Nephron progenitor cell (in vitro differentiated cells): ENCODE measurements around the gene SNX22.

Source experiments
- DNase-seq: peaks from one replicate; pipeline ENCODE4 v3.0.0; 2021
- H3K27ac Mint-ChIP-seq: 2 replicates; pipeline ENCODE4 v1.8.0; 2021; ENCODE audit warnings: mild to moderate bottlenecking, moderate library complexity, mixed read lengths
- H3K27me3 Mint-ChIP-seq: 2 replicates; pipeline ENCODE4 v1.8.0; 2021; ENCODE audit warnings: mild to moderate bottlenecking, low read depth, mixed read lengths; ENCODE audit not compliant: poor library complexity
- H3K36me3 Mint-ChIP-seq: 2 replicates; pipeline ENCODE4 v1.8.0; 2021; ENCODE audit warnings: low read depth, mixed read lengths
- H3K4me1 Mint-ChIP-seq: 2 replicates; pipeline ENCODE4 v1.8.0; 2021; ENCODE audit warnings: mixed read lengths
- H3K4me3 Mint-ChIP-seq: 2 replicates; pipeline ENCODE4 v1.8.0; 2021; ENCODE audit warnings: mild to moderate bottlenecking, moderate library complexity, mixed read lengths
- H3K9me3 Mint-ChIP-seq: 2 replicates; pipeline ENCODE4 v1.8.0; 2021; ENCODE audit warnings: mild to moderate bottlenecking, moderate library complexity, mixed read lengths
- CTCF ChIP-seq: fragments of 200-600 bp; sonication (generic); IDR thresholded peaks from 2 replicates; pipeline ENCODE4 v1.5.0; 2021; ENCODE audit warnings: antibody characterized with exemption

SNX22 gene

GRCh38 chr15:64185146-64185911, 33.8 kb downstream of the SNX22 start:
- Mint-ChIP-seq H3K36me3 (peaks cover 34% of the 10 kb centered on the region), H3K9me3 (no peaks in the 10 kb centered on the region), H3K4me1 (peaks cover 14% of the 10 kb centered on the region), H3K27ac (no peak overlapping the region), H3K4me3 (no peak overlapping the region), H3K27me3 (no peaks in the 10 kb centered on the region)
- DNase-seq = no peak
- TF ChIP-seq CTCF = no peak

GRCh38 chr15:64187396-64188191, 36.1 kb downstream of the SNX22 start:
- Mint-ChIP-seq H3K27me3 (no peaks in the 10 kb centered on the region), H3K4me3 (no peak overlapping the region), H3K36me3 (peaks cover 34% of the 10 kb centered on the region), H3K4me1 (no peaks in the 10 kb centered on the region), H3K9me3 (no peaks in the 10 kb centered on the region), H3K27ac (peak overlapping the region; percentile 19)
- no peak for TF ChIP-seq CTCF
- DNase-seq = no peak

GRCh38 chr15:64191971-64192830, 40.7 kb downstream of the SNX22 start:
- TF ChIP-seq CTCF = no peak
- Mint-ChIP-seq H3K27ac (no peak overlapping the region), H3K36me3 (peaks cover 52% of the 10 kb centered on the region), H3K9me3 (no peaks in the 10 kb centered on the region), H3K4me3 (no peak overlapping the region), H3K4me1 (no peaks in the 10 kb centered on the region), H3K27me3 (no peaks in the 10 kb centered on the region)
- DNase-seq = no peak

- no peaks in the 10 kb centered on the region for H3K9me3 Mint-ChIP-seq
- H3K36me3 Mint-ChIP-seq = peaks cover 51% of the 10 kb centered on the region
- H3K4me3 Mint-ChIP-seq = no peak overlapping the region
- DNase-seq = no peak
- no peaks in the 10 kb centered on the region for H3K27me3 Mint-ChIP-seq
- peak overlapping the region; percentile 86 for H3K27ac Mint-ChIP-seq
- H3K4me1 Mint-ChIP-seq = no peaks in the 10 kb centered on the region
- TF ChIP-seq CTCF = no peak
Observed at GRCh38 chr15:64193971-64194370, 42.4 kb downstream of the SNX22 start.

- no peak overlapping the region for H3K27ac Mint-ChIP-seq
Observed at GRCh38 chr15:64197425-64197824, 45.9 kb downstream of the SNX22 start.

More at GRCh38 chr15:64197425-64197824, 45.9 kb downstream of the SNX22 start:
- H3K4me1 Mint-ChIP-seq = no peaks in the 10 kb centered on the region
- no peak for DNase-seq
- no peaks in the 10 kb centered on the region for H3K9me3 Mint-ChIP-seq
- TF ChIP-seq CTCF = no peak
- H3K36me3 Mint-ChIP-seq = peaks cover 60% of the 10 kb centered on the region
- no peaks in the 10 kb centered on the region for H3K27me3 Mint-ChIP-seq
- no peak overlapping the region for H3K4me3 Mint-ChIP-seq
